SHP77 (cell line): ENCODE measurements around the gene GORAB.

ENCODE experiments used
- DNase-seq, 2 experiments: peaks; one replicate each; lab custom pipeline; 2025; lab: John Stamatoyannopoulos, UW

Gene GORAB, protein sequence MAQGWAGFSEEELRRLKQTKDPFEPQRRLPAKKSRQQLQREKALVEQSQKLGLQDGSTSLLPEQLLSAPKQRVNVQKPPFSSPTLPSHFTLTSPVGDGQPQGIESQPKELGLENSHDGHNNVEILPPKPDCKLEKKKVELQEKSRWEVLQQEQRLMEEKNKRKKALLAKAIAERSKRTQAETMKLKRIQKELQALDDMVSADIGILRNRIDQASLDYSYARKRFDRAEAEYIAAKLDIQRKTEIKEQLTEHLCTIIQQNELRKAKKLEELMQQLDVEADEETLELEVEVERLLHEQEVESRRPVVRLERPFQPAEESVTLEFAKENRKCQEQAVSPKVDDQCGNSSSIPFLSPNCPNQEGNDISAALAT

DNA sequence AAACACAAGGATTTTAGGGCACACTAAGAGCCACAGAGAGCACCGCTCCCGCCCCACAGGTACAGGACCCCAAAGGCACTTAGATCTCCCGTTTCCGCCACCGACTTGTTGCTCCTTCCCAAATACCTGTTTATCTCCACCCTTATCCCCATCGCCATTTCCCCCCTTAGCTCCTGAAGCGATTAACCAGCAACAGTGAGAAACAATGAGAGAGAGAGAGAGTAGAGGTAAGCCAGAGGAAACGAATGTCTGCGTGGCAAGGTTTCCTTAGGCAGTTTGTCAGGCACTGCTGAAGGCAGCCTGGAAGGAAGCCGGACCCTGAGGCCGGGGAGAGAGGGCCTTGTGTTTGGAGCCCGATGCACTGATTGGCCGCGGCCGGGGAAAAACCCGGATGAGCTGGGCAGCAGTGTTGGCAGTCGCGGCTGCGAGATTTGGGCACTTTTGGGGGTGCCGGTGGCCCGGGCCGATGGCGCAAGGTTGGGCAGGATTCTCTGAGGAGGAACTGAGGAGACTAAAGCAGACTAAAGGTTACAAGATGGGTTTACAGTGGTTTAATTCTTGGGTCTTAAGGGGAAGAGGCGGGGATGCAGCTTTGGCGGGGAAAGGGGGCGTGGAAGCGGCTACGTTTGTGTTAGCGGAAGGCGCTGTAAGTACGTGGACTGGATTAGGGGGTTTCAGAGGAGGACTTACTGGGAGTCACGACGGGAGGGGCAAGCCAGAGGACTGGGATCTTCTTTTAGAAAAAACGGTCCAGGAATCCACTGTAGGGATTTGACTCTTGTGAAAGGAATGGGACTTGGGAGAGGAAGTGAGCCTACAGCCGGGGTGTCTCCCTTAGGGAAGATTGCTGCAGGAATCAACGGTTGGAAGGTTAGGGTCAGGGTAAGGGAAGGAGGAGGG lies at the start of gene GORAB:
GORAB (plus strand) TSS at position 409 of the 900 bp plus-strand sequence; CDS start at position 467, 58 bp downstream.
- peak; percentile 89 for DNase-seq

DNA sequence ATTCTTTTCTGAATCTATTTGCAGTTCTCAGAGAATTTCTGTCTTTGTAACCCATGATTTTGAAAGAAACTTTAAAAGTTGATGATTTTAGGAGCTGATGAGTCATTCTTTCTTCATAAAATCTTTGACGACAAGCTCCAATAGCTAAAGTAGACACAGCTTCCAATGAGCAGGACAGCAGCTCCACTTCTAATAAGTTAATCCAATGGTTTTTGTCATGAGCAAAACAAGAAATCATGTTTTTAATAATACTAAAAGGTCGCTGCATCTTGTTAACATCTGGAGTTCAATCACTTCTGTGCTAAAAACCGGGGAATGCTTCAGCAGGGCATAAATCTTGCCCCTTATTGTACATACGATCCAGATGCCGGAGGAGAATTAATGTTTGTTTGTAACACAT lies 48.9 kb upstream of the GORAB start:
- DNase-seq: no peak

DNA sequence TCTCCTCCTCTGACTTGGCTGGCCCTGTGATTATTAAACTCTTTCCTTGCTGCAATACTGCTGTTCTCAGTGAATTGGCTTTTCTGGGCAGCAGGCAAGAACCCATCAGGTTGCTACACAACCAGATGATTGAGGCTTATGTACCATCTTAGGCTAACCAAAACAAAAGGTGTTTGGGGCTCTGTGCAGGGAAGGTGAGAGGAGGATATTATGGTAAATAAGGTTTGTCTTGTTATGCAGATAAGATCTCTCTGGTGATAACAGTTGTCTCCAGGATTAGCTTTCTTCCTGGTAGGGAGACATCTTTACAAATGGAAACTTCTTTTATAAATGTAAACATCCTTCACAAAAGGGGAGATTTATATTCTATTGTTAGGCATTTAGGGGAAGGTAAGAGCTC lies 44.5 kb upstream of the GORAB start:
- DNase-seq: no peak

DNA sequence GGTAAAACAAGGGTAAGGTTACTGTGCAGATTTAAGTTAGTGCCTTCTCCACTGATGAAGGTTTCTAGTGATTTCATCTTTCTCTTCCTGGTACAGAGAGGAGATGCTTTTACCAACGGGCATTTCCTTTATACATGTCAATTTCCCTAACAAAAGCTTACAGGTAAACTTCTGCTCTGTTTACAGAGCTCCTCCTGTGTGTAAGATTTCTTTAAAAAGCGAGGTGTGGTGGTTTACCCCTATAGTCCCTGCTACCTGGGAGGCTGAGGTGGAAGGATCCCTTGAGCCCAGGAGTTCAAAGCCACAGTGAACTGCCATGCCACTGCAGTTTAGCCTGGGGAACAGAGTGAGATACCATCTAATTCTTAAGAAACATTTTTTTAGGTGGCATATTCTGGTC lies 40.7 kb upstream of the GORAB start:
- DNase-seq: no peak

DNA sequence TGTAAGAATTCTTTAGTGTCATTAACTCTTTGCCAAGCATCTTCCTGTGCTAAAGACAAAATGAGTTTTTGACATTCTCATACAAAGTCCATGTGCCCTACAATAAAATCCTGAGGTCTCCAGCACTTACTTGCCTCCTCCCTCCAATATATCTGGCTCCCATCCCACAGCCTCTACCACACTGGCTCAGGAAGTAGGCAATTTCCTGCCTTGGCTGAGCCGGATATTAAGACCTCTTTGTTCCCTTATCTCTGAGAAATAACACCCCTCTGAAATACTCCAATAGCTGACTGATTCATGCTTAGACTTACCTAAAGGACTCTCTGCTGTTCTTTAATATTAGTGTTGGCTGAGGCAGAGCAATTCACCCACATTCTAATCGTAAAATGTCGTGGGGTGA lies 37.6 kb upstream of the GORAB start:
- no peak for DNase-seq

DNA sequence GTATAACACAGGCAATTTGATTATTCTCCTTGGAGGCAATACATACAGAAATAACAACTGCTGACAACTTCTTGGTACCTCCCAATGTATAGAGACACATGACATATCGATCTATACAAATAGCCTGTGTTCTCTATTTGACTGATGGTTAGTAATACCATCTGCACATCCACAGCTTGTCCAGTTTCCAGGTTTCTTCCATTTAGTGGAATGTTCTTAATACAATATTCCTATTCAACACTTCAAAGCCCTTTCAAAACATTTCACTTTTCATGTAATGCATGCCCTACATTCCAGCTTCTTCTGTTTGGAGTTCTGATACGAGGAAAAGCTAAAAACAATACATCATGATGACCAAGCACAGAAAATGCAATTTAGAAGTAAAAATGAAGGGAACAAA lies 37.0 kb upstream of the GORAB start:
- no peak for DNase-seq

DNA sequence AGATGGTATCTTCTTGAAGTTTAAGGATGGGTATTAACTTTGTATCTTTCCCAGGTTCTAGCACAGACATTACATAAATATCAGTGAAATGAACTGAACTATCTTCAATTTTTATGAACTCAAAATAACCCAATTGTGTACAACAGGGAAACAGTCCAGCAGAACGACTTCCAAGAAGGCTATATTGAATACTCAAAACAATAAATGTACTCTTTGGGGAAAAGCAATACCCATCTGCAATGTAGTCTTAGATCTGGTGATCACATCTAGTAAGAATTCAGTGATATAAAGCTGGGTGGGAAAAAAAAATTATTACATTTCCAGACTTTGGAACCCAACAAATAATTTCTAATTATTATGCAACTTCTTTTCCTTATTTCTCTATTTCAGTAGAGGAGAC lies 33.1 kb upstream of the GORAB start:
- DNase-seq: no peak

DNA sequence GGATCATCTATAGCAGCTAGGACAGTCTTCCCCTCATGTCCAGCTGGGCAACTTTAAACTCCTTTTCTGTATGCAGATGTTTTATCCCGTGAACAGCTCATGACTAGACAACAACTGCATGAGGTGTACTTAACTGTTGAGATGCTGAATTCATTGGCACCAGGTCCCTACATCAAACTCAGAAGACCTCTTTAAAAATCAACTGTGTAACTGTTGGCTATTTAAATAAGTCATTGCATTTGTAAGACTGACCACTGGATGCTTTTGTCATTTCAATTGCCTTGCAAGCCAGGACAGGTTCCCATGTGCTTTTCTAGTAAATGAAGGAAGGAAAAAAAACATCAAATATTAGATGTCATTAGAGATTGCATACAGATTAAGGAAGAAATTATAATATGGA lies 28.3 kb upstream of the GORAB start:
- DNase-seq: no peak

DNA sequence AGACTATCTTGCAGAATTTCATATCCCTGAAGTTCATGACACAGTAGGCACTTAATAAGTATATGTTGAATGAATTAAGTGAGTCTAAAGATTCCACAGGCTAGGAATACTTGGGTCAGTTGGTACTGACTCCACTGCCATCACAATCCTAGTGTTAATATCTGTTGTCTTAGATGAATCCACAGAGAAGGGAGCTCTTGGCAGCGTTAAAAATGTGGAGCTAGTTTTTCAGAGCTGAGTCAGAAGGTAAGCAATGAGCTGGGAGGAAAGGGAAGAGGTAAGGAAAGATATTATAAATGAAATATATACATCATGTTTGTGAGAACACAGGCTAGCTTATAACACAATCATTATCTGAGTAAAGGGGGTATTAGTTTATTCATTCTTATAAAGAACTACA lies 21.8 kb upstream of the GORAB start:
- no peak for DNase-seq

DNA sequence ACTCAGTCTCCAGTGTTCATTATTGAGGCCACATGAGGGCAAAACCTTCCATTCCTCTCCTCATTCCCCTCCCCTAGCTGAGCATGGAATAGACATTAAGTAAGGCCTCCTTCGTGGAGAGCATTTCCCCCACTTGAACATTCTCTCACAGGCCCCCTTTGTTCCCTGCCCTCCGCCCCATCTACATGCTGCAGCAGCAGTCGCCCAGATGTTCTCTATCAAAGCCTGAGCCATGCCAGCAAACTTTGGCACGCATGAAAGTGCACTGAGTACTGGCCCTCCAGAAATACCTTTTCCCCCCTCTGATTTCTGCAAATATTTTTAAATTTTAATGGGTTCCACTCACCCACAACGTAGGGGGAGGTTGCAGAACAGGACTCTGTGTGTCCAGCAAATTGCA lies 20.9 kb upstream of the GORAB start:
- DNase-seq: no peak

DNA sequence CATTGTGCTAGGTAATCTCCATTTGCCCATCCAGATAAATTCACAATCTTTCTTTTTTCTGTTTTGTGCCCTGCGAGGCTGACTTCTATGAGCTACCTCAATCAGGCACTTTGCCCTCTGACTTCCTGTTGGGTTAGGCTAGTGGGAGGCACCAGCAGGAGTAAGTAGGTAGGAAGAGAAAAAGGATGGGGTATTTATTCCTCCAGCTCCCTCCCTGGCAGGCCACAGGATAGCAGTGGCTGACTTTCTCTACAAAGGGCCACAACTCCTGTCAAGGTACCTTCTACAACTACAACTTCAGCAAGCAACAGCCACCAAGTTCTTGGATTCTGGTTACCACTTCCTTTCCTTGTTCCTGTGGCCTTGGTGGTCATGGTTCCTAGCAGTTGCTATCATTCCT lies 18.8 kb upstream of the GORAB start:
- no peak for DNase-seq

DNA sequence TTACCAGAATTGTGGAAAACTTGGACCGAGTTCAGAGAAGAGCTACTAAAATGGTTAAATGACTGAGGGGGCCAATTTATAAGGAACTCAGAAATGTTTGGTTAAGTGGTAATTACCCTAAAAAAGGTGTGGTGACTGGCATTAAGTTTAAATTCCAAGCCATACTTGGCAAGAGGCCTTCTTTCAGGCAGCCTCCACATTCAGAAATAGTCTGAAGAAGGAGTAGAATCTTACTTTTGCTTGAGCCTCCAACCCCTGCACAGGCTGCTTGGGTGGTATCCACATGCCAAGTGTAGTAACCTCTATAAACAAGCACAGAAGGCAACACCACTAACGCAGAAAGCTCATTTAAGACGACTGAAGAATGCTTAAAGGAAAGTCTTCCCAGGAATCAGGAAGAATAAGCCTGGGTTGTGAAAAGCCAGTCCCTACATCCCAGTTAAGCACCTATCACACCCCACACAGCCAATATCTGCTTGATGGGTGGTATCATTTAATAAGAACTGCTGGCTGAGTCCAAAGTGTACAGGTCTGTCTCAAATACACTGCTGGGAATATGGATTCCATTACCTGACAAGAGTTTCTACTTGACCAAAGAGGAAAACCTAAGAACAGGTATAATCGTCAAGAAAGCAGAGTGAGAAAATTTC lies 13.7 kb upstream of the GORAB start:
- DNase-seq: no peak

DNA sequence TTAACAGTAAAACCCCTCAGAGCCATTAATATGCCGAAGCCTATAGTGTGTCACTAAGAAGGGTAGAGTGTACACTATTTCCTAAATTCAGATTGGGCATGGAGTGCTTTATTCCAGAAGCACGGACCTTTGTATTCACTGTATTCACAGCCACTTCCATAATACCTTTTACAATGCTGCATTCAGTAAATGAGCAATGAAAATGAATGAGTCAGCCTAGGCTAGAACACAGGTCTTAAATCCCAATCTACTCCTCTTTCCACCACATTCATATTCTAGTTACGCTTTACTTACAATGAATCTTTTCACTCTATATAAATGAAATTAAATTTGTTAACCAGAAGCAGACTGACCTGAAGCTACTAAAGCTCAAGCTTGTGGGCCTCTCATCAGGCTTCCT lies 13.0 kb upstream of the GORAB start:
- no peak for DNase-seq

DNA sequence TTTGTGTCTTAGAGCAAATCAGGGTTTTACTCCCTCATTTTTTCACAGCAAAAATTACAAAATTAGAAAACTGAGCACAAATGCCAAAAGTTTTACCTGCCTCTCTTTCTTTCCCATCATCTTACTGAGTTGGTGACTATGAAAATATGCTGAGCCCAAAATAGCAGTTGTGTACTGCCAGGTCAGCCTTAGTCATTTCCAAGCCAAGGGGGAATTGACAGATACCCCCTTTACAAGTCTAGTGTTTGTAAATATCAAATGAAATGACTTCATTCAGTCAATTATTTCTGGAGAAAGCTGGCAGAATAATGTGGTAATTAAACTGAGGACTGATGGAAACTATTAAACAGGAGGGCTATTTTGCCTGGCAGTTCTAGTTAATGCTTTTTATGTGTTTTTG lies 11.4 kb upstream of the GORAB start:
- DNase-seq: no peak

DNA sequence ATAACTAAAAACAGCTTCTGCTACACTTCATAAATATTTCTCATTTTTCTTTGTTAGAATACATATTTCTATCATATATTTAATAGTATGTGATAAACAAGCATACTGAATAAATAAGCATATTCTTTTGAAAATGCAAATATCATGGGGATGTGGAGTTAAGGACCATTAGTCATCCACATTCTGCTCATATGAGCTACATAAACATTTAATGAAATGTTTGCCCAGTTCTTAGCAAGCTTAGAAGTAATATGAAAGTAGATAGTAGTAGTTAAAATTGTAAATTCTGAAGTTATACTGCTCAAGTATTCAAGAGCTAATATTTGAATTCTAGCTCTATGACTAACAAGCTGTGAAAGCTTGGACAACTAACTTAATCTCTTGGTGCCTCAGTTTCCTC lies 10.1 kb upstream of the GORAB start:
- no peak for DNase-seq

DNA sequence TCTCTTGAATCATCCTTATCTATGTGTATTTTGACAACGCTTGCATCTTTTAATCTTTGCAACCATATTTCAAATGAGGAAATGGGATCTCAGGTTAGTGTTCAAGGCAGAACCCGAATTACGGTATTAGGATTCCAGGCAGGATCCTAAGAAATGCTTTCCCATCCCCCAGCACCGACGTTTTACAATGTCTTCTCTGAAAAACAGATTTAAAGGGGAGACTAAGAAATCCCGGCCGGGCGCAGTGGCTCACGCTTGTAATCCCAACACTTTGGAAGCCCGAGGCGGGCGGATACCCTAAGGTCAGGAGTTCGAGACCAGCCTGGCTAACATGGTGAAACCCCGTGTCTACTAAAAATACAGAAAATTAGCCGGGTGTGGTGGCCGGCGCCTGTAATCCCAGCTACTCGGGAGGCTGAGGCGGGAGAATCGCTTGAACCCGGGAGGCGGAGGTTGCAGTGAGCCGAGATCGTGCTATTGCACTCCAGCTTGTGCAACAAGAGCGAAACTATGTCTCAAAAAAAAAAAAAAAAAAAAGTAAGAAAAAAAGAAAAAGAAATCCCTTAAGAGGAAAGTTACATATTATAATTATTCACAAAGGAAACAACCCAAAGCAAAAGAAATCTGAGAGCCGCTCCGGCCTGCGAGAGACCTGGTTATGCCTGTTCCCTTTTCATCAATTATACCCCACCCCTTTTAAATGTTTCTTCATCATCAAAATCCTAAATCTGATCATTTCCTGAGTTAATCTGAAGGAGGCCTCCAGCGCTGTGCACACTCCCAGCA lies 801 bp upstream of the GORAB start:
- peak in 1 of 2 experiments; percentile 2 for DNase-seq

DNA sequence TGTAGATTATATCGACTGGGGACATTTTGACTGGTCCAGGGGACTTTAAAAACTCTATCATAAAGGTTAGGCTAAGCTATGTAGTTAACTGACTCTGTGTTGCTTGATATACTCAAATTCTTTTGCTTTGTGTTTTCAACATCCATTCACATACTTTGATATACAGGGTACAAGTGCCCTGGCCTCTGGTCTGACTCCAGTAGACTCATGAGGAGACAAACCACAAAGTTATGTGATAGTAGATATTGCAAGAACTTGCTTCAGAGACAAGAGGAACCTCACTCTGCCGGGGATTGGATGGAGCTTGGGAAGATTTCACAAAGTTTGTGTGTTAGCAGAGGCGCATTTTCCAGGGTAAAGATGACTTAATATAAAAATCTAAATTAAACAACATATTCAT lies 1.3 kb downstream of the GORAB start:
- no peak for DNase-seq

DNA sequence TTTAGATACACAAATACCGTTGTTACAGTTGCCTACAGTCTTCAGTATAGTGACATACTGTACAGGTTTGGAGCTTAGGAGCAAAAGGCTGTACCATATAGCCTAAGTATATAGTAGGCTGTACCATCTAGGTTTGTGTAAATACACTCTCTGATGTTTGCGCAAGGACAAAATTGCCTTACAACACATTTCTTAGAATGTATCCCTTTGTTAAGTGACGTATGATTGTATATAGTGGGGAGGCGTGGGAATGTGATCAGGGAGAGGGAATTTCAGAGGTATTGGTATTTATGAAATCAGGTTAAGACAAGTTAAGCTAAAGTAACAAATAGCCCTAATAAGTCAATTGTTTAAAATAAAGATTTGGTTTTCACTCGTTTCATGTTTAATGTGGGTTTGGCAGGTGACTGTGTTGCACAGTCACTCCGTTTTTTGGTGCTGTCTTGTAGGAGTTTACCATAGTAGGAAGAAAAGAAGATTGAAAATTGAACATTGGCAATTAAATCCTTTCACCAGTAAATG lies 2.7 kb downstream of the GORAB start:
- no peak for DNase-seq

DNA sequence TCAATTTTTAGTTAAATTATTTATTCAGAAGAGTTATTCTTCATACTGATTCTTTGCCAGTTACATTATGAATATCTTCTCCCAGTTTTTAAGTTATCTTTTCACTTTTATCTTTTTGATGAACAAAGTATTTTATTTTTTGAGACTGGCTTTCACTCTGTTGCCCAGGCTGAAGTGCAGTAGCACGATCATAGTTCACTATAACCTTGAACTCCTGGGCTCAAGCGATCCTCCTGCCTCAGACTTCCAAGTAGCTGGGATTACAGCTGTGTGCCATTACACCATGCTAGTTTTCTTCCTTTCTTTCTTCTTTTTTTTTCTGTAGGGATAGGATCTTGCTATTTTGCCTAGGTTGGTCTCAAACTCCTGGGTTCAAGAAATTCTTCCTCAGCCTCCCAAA lies 3.5 kb downstream of the GORAB start:
- no peak for DNase-seq

DNA sequence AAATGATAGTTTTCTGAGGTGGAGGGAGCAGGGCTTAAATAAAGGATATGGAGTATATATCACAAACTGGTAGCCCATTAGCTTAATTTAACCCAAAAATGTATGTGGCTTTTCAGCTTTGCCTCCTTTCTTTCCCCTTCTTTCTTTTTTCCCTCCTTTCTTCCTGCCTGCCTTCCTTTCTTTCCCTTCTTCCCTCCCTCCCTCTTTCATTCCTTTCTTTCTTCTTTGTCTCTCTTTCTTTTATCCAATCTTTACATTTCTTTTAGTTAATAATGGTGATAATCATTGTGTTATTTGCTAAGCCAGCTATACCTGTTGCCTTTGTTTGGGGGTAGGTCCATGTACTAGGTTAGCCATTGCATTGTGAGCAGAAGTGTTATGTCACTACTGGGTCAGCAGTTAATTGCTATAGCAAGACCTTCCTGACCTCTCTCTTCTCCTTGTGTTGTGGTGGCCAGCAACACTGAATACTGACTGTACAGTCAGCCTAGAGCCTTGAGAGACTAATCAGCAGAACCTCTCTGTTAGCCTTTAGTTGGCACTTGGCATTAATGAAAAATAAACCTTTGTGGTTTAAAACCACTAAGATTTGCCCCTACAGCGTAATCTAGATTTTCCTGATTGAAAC lies 5.1 kb downstream of the GORAB start:
- no peak for DNase-seq

DNA sequence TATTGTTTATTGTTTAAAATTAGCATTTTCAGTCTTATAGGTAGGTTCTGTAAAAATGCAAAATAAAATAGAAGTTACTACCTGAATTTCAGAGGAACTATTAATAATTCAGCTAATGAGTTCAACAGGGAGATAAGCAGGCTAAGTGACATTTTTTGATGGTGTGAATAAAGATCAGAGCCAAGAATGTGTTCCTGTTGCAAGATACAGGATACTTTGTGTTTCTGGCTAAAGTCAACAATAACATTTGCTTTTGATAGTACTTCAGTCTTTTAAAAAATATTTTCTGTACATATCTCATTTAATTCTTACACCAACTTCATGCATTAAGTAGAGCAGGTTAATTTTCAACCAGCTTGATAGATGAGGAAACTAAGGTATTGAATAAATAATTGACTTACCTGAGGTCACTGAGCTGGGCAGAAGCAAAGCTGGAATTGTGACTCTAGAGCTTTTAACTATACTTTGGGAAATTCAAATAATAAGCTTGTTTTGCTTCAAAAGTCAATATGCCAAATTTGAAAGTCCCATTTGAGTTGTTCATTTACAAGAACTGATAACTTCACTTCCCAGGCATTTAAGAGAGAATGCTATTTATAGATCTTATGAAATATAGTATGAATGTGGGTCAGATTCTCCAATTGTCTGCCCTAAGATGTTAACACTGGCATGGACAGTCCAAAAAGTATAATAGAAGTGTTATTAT lies 6.0 kb downstream of the GORAB start:
- no peak for DNase-seq
